GM12878 (cell line): Measurements from ENCODE around the gene BPI. TPM values are rescaled to one million over a fixed set of nuclear protein-coding genes. Genes with fewer than 3 reads are reported as not detected.

Experiments
- ATAC-seq: fragments of 200-7000 bp; cut with Tn5 transposase; 3 replicates; pipeline ENCODE4 v1.9.1; 2020; ENCODE audit warnings: mild to moderate bottlenecking, moderate library complexity
- BruUV-seq: library from RNA; stranded (reverse); fragments of 400-500 nt; replicated peaks from 2 replicates; lab custom pipeline; 2021; lab: Mats Ljungman, UMichigan
- CTCF ChIA-PET: fragments of 300-600 bp; sonication (Branson Sonifier 250); formaldehyde crosslinking; extraction: SDS; loops from one replicate; lab custom pipeline; 2021; ENCODE audit warnings: inconsistent platforms; lab: Yijun Ruan, JAX
- POLR2A ChIA-PET: fragments of 350-600 bp; formaldehyde crosslinking; extraction: SDS; loops from one replicate; lab custom pipeline; 2021; ENCODE audit warnings: inconsistent platforms; lab: Charles Lee
- RAD21 ChIA-PET: fragments of 300-600 bp; sonication (Branson Sonifier 250); formaldehyde crosslinking; loops from one replicate; lab custom pipeline; 2023; ENCODE audit warnings: antibody characterized with exemption; ENCODE audit not compliant: unreplicated experiment; lab: Charles Lee
- SMC1A ChIA-PET: fragments of 300-600 bp; sonication (Branson Sonifier 250); formaldehyde crosslinking; loops from one replicate; lab custom pipeline; 2023; ENCODE audit not compliant: unreplicated experiment, uncharacterized antibody; lab: Charles Lee
- DNase-seq: peaks from one replicate; pipeline ENCODE4 v3.0.0-alpha.2; 2011; ENCODE audit warnings: low read depth, low spot score
- FAIRE-seq: peaks from 3 replicates; lab custom pipeline; 2011; peaks lifted over from hg19 to GRCh38; lab: Jason Lieb, UNC
- H2AFZ ChIP-seq: 2 replicates; pipeline ENCODE4 v1.6.0; 2011; ENCODE audit warnings: low read depth, low read length, control low read depth; ENCODE audit not compliant: control insufficient read depth
- H3K27ac ChIP-seq: 2 replicates; pipeline ENCODE4 v1.5.1; 2011; ENCODE audit warnings: control low read depth; ENCODE audit not compliant: control insufficient read depth, insufficient read depth
- H3K27me3 ChIP-seq, 2 experiments: replicated peaks in 1 of 2; 2 replicates each; pipeline versions ENCODE4 v1.6.0 to v1.6.1; 2011; ENCODE audit warnings: low read length in 1 of 2; ENCODE audit not compliant: control insufficient read depth in 2 of 2, insufficient read depth in 2 of 2
- H3K36me3 ChIP-seq, 2 experiments: 2 replicates each; pipeline ENCODE4 v1.5.1; 2011; ENCODE audit warnings: low read length in 1 of 2; ENCODE audit not compliant: control insufficient read depth in 2 of 2, insufficient read depth in 2 of 2
- H3K4me1 ChIP-seq: 2 replicates; pipeline ENCODE4 v1.6.1; 2011; ENCODE audit warnings: mild to moderate bottlenecking, low read length, moderate library complexity, mixed read lengths; ENCODE audit not compliant: control insufficient read depth, insufficient read depth
- H3K4me2 ChIP-seq: 2 replicates; pipeline ENCODE4 v1.6.0; 2011; ENCODE audit warnings: control low read depth; ENCODE audit not compliant: control insufficient read depth, insufficient read depth
- H3K4me3 ChIP-seq: fragments of 200-600 bp; sonication (generic); 2 replicates; pipeline ENCODE4 v1.5.1; 2016
- H3K79me2 ChIP-seq: 2 replicates; pipeline ENCODE4 v1.6.0; 2011; ENCODE audit warnings: low read length; ENCODE audit not compliant: control insufficient read depth, insufficient read depth
- H3K9ac ChIP-seq: 2 replicates; pipeline ENCODE4 v1.8.0; 2011; ENCODE audit warnings: low read length, control low read depth, mixed read lengths; ENCODE audit not compliant: control insufficient read depth, insufficient read depth
- H3K9me3 ChIP-seq: replicated peaks from 3 replicates; pipeline ENCODE4 v1.5.1; 2011; ENCODE audit warnings: mild to moderate bottlenecking, low read length; ENCODE audit not compliant: control insufficient read depth, insufficient read depth
- H4K20me1 ChIP-seq: 2 replicates; pipeline ENCODE4 v1.6.0; 2011; ENCODE audit not compliant: control insufficient read depth, insufficient read depth
- CEBPB ChIP-seq, 2 experiments: fragments of 150-350 bp in 1 of 2; IDR thresholded peaks; 2 replicates each; pipeline ENCODE4 v1.6.1; 2012 to 2014; ENCODE audit warnings: low read depth in 2 of 2, low read length in 2 of 2, borderline replicate concordance in 1 of 2, inconsistent platforms in 1 of 2
- NBN ChIP-seq: fragments of 450-650 bp; IDR thresholded peaks from 2 replicates; pipeline ENCODE4 v1.6.1; 2016
- NFXL1 ChIP-seq: fragments of 450-650 bp; IDR thresholded peaks from 2 replicates; pipeline ENCODE4 v1.6.1; 2017; ENCODE audit warnings: antibody characterized with exemption, mild to moderate bottlenecking, borderline replicate concordance
- PAX8 ChIP-seq: fragments of 450-650 bp; IDR thresholded peaks from 2 replicates; pipeline ENCODE4 v1.6.1; 2017; ENCODE audit warnings: mild to moderate bottlenecking, moderate library complexity
- PML ChIP-seq: IDR thresholded peaks from 2 replicates; pipeline ENCODE4 v1.6.1; 2012; ENCODE audit warnings: low read length, inconsistent platforms
- STAT1 ChIP-seq: fragments of 450-650 bp; conservative IDR thresholded peaks from 2 replicates; pipeline ENCODE4 v1.6.1; 2014; ENCODE audit warnings: antibody characterized with exemption, mild to moderate bottlenecking
- TAF1 ChIP-seq: IDR thresholded peaks from 2 replicates; pipeline ENCODE4 v1.6.1; 2011; ENCODE audit warnings: mild to moderate bottlenecking, low read depth, low read length, borderline replicate concordance
- TCF7 ChIP-seq: IDR thresholded peaks from 2 replicates; pipeline ENCODE4 v1.6.1; 2014; ENCODE audit warnings: antibody characterized with exemption, borderline replicate concordance
- YY1 ChIP-seq: IDR thresholded peaks from 2 replicates; pipeline ENCODE4 v1.6.1; 2011; ENCODE audit warnings: low read depth, mild to moderate bottlenecking, low read length
- WGBS: methylation state at CpG from one replicate; pipeline ENCODE4 v1.1.6; 2016; ENCODE audit warnings: low lambda C conversion rate; ENCODE audit not compliant: insufficient replicate concordance, insufficient coverage; ENCODE audit errors: missing lambda C conversion rate; 5-methylcytosine and 5-hydroxymethylcytosine counted together
- in situ Hi-C: fragments of 300-500 bp; cut with MboI; formaldehyde crosslinking; loops from 9 replicates; pipeline ENCODE4 v1.14.3; 2018; ENCODE audit warnings: mixed read lengths
- intact Hi-C: fragments of 100-400 bp; cut with micrococcal nuclease; formaldehyde crosslinking; loops from one replicate; pipeline ENCODE4 v1.14.2; 2022; ENCODE audit not compliant: unreplicated experiment
- polyA plus RNA-seq, 11 experiments: library from polyadenylated mRNA; depleted of rRNA in 4 of 11; unstranded in 6 of 11; stranded (reverse) in 5 of 11; fragments of >200 nt; fragmentation: Nextera tagmentation in 4 of 11; fragmentation: Illumina TruSeq in 1 of 11; extraction: Ambion mirVana in 4 of 11; extraction: Trizol in 1 of 11; gene quantifications; 1 replicate in 1 of 11; 2 replicates in 10 of 11; pipeline versions ENCODE4 v1.2.1 to v1.2.3, GENCODE V29; 2011 to 2016; ENCODE audit warnings: inconsistent platforms in 2 of 11, missing spikeins in 2 of 11, low read depth in 1 of 11
- total RNA-seq, 4 experiments: library from RNA; depleted of rRNA in 3 of 4; stranded (reverse); fragments of >200 nt in 3 of 4; fragmentation: Illumina TruSeq in 1 of 4; extraction: Trizol in 1 of 4; gene quantifications; 2 replicates each; pipeline versions ENCODE4 v1.2.1 to v1.2.3, GENCODE V29; 2013 to 2021
- TF ChIP-seq, protein P1 (sequence below): fragments of 450-650 bp; IDR thresholded peaks from 2 replicates; pipeline ENCODE4 v1.6.1; 2014; ENCODE audit warnings: mild to moderate bottlenecking
- TF ChIP-seq, protein P2 (sequence below): IDR thresholded peaks from 2 replicates; pipeline ENCODE4 v1.6.1; 2012; ENCODE audit warnings: low read depth, low read length, improper control_type of control experiment
- TF ChIP-seq, protein P3 (sequence below): IDR thresholded peaks from 2 replicates; pipeline ENCODE4 v1.6.1; 2011; ENCODE audit warnings: borderline replicate concordance, low read depth, mild to moderate bottlenecking, moderate library complexity, low read length; ENCODE audit not compliant: insufficient read depth, poor library complexity, severe bottlenecking
- TF ChIP-seq, protein P4 (sequence below): IDR thresholded peaks from 2 replicates; pipeline ENCODE4 v1.6.1; 2012; ENCODE audit warnings: low read depth, low read length, improper control_type of control experiment
- TF ChIP-seq, protein P5 (sequence below): fragments of 450-650 bp; IDR thresholded peaks from 2 replicates; pipeline ENCODE4 v1.6.1; 2017; ENCODE audit warnings: mild to moderate bottlenecking
- TF ChIP-seq, protein P6 (sequence below): fragments of 450-650 bp; IDR thresholded peaks from 2 replicates; pipeline ENCODE4 v1.6.1; 2017; ENCODE audit warnings: antibody characterized with exemption, mild to moderate bottlenecking, moderate library complexity

BPI gene
- total and polyA plus RNA-seq, 10 of the 15 experiments (the other 5 are each of a cell fraction or from before 2014, with no cell fraction given), result not detected

DNA sequence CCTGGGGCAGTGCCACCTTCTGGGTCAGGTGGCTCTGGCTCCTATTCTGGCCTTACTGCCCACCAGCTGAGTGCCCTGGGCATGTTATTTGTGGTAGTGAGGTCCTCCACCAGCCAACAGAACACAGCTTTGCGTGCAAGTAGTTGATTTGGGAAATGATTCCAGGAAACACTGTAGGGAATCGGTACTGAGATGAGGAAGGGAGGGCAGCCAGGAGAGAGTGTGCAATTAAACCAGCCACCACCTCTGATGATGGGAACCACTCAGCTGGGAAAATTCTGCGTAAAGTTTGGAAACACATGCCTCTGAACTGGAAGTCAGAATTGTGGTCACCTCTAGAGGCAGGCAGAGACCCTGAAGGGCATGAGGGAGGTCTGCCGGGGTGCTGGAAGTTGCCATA, 42.8 kb downstream of the BPI start:
- POLR2A ChIA-PET, result no interaction called here
- CTCF ChIA-PET, result no interaction called here
- SMC1A ChIA-PET, result no interaction called here
- no TSS peak for BruUV-seq
- Histone ChIP-seq H3K4me2 (no peak overlapping the region), H4K20me1 (no peaks in the 10 kb centered on the region), H2AFZ (no peak overlapping the region), H3K9ac (no peak overlapping the region), H3K27me3 (peaks cover 3 to 6% of the 10 kb centered on the region in 2 experiments; a peak in 3 of 4 replicates), H3K36me3 (no peaks in the 10 kb centered on the region), H3K4me1 (no peaks in the 10 kb centered on the region), H3K4me3 (no peak overlapping the region), H3K9me3 (no peaks in the 10 kb centered on the region), H3K79me2 (no peaks in the 10 kb centered on the region), H3K27ac (no peak overlapping the region)
- no peak for DNase-seq
- intact Hi-C loops (no loop called here), in situ Hi-C loops (no loop called here)
- FAIRE-seq, result no peak
- ATAC-seq, result no peak
- 59% methylated on average over 4 of the region's 4 CpGs for WGBS
- RAD21 ChIA-PET, result no interaction called here
- no peak for TF ChIP-seq YY1
- TF ChIP-seq TCF7, result no peak
- no peak for TF ChIP-seq CEBPB (IDR thresholded peaks at IDR 0.05; ENCODE audit: borderline replicate concordance in 1 of 2, low read depth in 2 of 2, low read length in 2 of 2)
- TF ChIP-seq, protein P1, sequence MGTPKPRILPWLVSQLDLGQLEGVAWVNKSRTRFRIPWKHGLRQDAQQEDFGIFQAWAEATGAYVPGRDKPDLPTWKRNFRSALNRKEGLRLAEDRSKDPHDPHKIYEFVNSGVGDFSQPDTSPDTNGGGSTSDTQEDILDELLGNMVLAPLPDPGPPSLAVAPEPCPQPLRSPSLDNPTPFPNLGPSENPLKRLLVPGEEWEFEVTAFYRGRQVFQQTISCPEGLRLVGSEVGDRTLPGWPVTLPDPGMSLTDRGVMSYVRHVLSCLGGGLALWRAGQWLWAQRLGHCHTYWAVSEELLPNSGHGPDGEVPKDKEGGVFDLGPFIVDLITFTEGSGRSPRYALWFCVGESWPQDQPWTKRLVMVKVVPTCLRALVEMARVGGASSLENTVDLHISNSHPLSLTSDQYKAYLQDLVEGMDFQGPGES, result no peak
- TF ChIP-seq, protein P2, sequence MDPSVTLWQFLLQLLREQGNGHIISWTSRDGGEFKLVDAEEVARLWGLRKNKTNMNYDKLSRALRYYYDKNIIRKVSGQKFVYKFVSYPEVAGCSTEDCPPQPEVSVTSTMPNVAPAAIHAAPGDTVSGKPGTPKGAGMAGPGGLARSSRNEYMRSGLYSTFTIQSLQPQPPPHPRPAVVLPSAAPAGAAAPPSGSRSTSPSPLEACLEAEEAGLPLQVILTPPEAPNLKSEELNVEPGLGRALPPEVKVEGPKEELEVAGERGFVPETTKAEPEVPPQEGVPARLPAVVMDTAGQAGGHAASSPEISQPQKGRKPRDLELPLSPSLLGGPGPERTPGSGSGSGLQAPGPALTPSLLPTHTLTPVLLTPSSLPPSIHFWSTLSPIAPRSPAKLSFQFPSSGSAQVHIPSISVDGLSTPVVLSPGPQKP, result no peak
- TF ChIP-seq TAF1, result no peak
- TF ChIP-seq, protein P3, sequence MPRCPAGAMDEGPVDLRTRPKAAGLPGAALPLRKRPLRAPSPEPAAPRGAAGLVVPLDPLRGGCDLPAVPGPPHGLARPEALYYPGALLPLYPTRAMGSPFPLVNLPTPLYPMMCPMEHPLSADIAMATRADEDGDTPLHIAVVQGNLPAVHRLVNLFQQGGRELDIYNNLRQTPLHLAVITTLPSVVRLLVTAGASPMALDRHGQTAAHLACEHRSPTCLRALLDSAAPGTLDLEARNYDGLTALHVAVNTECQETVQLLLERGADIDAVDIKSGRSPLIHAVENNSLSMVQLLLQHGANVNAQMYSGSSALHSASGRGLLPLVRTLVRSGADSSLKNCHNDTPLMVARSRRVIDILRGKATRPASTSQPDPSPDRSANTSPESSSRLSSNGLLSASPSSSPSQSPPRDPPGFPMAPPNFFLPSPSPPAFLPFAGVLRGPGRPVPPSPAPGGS, result no peak
- TF ChIP-seq NBN, result no peak
- TF ChIP-seq, protein P4, sequence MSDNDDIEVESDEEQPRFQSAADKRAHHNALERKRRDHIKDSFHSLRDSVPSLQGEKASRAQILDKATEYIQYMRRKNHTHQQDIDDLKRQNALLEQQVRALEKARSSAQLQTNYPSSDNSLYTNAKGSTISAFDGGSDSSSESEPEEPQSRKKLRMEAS, result no peak
- no peak for TF ChIP-seq PAX8
- TF ChIP-seq STAT1, result no peak
- TF ChIP-seq, protein P5, sequence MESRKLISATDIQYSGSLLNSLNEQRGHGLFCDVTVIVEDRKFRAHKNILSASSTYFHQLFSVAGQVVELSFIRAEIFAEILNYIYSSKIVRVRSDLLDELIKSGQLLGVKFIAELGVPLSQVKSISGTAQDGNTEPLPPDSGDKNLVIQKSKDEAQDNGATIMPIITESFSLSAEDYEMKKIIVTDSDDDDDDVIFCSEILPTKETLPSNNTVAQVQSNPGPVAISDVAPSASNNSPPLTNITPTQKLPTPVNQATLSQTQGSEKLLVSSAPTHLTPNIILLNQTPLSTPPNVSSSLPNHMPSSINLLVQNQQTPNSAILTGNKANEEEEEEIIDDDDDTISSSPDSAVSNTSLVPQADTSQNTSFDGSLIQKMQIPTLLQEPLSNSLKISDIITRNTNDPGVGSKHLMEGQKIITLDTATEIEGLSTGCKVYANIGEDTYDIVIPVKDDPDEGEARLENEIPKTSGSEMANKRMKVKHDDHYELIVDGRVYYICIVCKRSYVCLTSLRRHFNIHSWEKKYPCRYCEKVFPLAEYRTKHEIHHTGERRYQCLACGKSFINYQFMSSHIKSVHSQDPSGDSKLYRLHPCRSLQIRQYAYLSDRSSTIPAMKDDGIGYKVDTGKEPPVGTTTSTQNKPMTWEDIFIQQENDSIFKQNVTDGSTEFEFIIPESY, result no peak
- no peak for TF ChIP-seq PML
- TF ChIP-seq, protein P6, sequence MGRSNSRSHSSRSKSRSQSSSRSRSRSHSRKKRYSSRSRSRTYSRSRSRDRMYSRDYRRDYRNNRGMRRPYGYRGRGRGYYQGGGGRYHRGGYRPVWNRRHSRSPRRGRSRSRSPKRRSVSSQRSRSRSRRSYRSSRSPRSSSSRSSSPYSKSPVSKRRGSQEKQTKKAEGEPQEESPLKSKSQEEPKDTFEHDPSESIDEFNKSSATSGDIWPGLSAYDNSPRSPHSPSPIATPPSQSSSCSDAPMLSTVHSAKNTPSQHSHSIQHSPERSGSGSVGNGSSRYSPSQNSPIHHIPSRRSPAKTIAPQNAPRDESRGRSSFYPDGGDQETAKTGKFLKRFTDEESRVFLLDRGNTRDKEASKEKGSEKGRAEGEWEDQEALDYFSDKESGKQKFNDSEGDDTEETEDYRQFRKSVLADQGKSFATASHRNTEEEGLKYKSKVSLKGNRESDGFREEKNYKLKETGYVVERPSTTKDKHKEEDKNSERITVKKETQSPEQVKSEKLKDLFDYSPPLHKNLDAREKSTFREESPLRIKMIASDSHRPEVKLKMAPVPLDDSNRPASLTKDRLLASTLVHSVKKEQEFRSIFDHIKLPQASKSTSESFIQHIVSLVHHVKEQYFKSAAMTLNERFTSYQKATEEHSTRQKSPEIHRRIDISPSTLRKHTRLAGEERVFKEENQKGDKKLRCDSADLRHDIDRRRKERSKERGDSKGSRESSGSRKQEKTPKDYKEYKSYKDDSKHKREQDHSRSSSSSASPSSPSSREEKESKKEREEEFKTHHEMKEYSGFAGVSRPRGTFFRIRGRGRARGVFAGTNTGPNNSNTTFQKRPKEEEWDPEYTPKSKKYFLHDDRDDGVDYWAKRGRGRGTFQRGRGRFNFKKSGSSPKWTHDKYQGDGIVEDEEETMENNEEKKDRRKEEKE, result no peak
- TF ChIP-seq NFXL1, result no peak
